ENCODE data around the gene DNA2. TPM values are rescaled to one million over a fixed set of nuclear protein-coding genes. Genes with fewer than 3 reads are reported as not detected.
A peak's percentile ranks its signal among the peaks of the same experiment; 100 is the strongest.
"Not testable (repeated sequence)": the region's sequence is repeated elsewhere in the genome, so short reads cannot be mapped to it uniquely, and the experiment has no call there.

Gene DNA2
- total RNA-seq, 1 donor from 2014 or later: 5.8 TPM

GRCh38 chr10:68461032-68461431 is 10.7 kb downstream of the DNA2 start:
- Histone ChIP-seq H3K9me3 (ENCODE audit: insufficient read depth, low read depth, low read length) (no peaks in the 10 kb centered on the region), H3K9ac (ENCODE audit: low read length) (no peak overlapping the region), H3K4me1 (ENCODE audit: insufficient read depth, low read length) (no peaks in the 10 kb centered on the region), H2AFZ (ENCODE audit: low read depth, low read length) (no peak overlapping the region), H3K4me2 (ENCODE audit: low read length) (no peak overlapping the region), H3K79me2 (ENCODE audit: insufficient read depth, low read length) (no peaks in the 10 kb centered on the region), H3K27me3 (ENCODE audit: insufficient read depth, low read length) (no peaks in the 10 kb centered on the region), H3K4me3 (ENCODE audit: insufficient read depth, low read depth, low read length) (no peak overlapping the region), H4K20me1 (ENCODE audit: insufficient read depth, low read length) (no peaks in the 10 kb centered on the region), H3K27ac (ENCODE audit: low read depth, low read length) (no peak overlapping the region), H3K36me3 (ENCODE audit: insufficient read depth, low read length) (peaks cover 14% of the 10 kb centered on the region)
- H3K4me1 Mint-ChIP-seq (ENCODE audit: low read depth, unreplicated experiment): no peaks in the 10 kb centered on the region
- no peaks in the 10 kb centered on the region for H3K9me3 Mint-ChIP-seq (ENCODE audit: unreplicated experiment)
- H3K27ac Mint-ChIP-seq (ENCODE audit: unreplicated experiment): no peak overlapping the region
- DNase-seq (ENCODE audit: low read depth): no peak
- H3K36me3 Mint-ChIP-seq (ENCODE audit: low read depth, unreplicated experiment): peaks cover 3% of the 10 kb centered on the region
- TF ChIP-seq EZH2 (IDR thresholded peaks at IDR 0.05; ENCODE audit: insufficient read depth, low read length) (no peak), CTCF (IDR thresholded peaks at IDR 0.05; ENCODE audit: insufficient read depth, low read depth, low read length) (no peak)
- no peaks in the 10 kb centered on the region for H3K27me3 Mint-ChIP-seq (ENCODE audit: low read depth, unreplicated experiment)
- FAIRE-seq: no peak
- no peak overlapping the region for H3K4me3 Mint-ChIP-seq (ENCODE audit: unreplicated experiment)

- H3K4me2 ChIP-seq (ENCODE audit: low read length); H3K4me3 Mint-ChIP-seq (ENCODE audit: unreplicated experiment); H3K9me3 ChIP-seq (ENCODE audit: insufficient read depth, low read depth, low read length); H4K20me1 ChIP-seq (ENCODE audit: insufficient read depth, low read length); H3K9me3 Mint-ChIP-seq (ENCODE audit: unreplicated experiment); H3K4me1 ChIP-seq (ENCODE audit: insufficient read depth, low read length); H3K4me1 Mint-ChIP-seq (ENCODE audit: low read depth, unreplicated experiment); FAIRE-seq; H3K27ac Mint-ChIP-seq (ENCODE audit: unreplicated experiment); H3K79me2 ChIP-seq (ENCODE audit: insufficient read depth, low read length); H3K9ac ChIP-seq (ENCODE audit: low read length); H3K36me3 Mint-ChIP-seq (ENCODE audit: low read depth, unreplicated experiment); H3K4me3 ChIP-seq (ENCODE audit: insufficient read depth, low read depth, low read length); H3K27me3 ChIP-seq (ENCODE audit: insufficient read depth, low read length); H2AFZ ChIP-seq (ENCODE audit: low read depth, low read length); H3K27ac ChIP-seq (ENCODE audit: low read depth, low read length); H3K36me3 ChIP-seq (ENCODE audit: insufficient read depth, low read length); H3K27me3 Mint-ChIP-seq (ENCODE audit: low read depth, unreplicated experiment): not testable (repeated sequence)
- DNase-seq (ENCODE audit: low read depth): peak; percentile 7
Measured at GRCh38 chr10:68449698-68450097, 22.1 kb downstream of the DNA2 start.

- Histone ChIP-seq H3K27me3 (ENCODE audit: insufficient read depth, low read length) (no peaks in the 10 kb centered on the region), H3K79me2 (ENCODE audit: insufficient read depth, low read length) (no peaks in the 10 kb centered on the region), H2AFZ (ENCODE audit: low read depth, low read length) (no peak overlapping the region), H3K9ac (ENCODE audit: low read length) (no peak overlapping the region), H3K4me3 (ENCODE audit: insufficient read depth, low read depth, low read length) (no peak overlapping the region), H3K4me2 (ENCODE audit: low read length) (no peak overlapping the region), H3K9me3 (ENCODE audit: insufficient read depth, low read depth, low read length) (no peaks in the 10 kb centered on the region), H3K36me3 (ENCODE audit: insufficient read depth, low read length) (no peaks in the 10 kb centered on the region), H3K4me1 (ENCODE audit: insufficient read depth, low read length) (no peaks in the 10 kb centered on the region), H4K20me1 (ENCODE audit: insufficient read depth, low read length) (no peaks in the 10 kb centered on the region), H3K27ac (ENCODE audit: low read depth, low read length) (no peak overlapping the region)
- TF ChIP-seq CTCF (IDR thresholded peaks at IDR 0.05; ENCODE audit: insufficient read depth, low read depth, low read length) (no peak), EZH2 (IDR thresholded peaks at IDR 0.05; ENCODE audit: insufficient read depth, low read length) (no peak)
- FAIRE-seq (no peak), DNase-seq (ENCODE audit: low read depth) (no peak)
- H3K4me1 Mint-ChIP-seq (ENCODE audit: low read depth, unreplicated experiment): no peaks in the 10 kb centered on the region
- no peaks in the 10 kb centered on the region for H3K27me3 Mint-ChIP-seq (ENCODE audit: low read depth, unreplicated experiment)
- no peak overlapping the region for H3K4me3 Mint-ChIP-seq (ENCODE audit: unreplicated experiment)
- no peaks in the 10 kb centered on the region for H3K9me3 Mint-ChIP-seq (ENCODE audit: unreplicated experiment)
- H3K27ac Mint-ChIP-seq (ENCODE audit: unreplicated experiment): no peak overlapping the region
- no peaks in the 10 kb centered on the region for H3K36me3 Mint-ChIP-seq (ENCODE audit: low read depth, unreplicated experiment)
Measured at GRCh38 chr10:68446179-68446578, 25.6 kb downstream of the DNA2 start.
